ENCODE data around the gene TNFRSF13B.
"Not testable (repeated sequence)": the region's sequence is repeated elsewhere in the genome, so short reads cannot be mapped to it uniquely, and the experiment has no call there.

The TNFRSF13B gene

GRCh38 chr17:16986391-16986790 lies 14.5 kb upstream of the TNFRSF13B start:
- no peak for DNase-seq

- DNase-seq: no peak
These were observed 10.0 kb upstream of the TNFRSF13B start for GRCh38 chr17:16981928-16982327.

DNA sequence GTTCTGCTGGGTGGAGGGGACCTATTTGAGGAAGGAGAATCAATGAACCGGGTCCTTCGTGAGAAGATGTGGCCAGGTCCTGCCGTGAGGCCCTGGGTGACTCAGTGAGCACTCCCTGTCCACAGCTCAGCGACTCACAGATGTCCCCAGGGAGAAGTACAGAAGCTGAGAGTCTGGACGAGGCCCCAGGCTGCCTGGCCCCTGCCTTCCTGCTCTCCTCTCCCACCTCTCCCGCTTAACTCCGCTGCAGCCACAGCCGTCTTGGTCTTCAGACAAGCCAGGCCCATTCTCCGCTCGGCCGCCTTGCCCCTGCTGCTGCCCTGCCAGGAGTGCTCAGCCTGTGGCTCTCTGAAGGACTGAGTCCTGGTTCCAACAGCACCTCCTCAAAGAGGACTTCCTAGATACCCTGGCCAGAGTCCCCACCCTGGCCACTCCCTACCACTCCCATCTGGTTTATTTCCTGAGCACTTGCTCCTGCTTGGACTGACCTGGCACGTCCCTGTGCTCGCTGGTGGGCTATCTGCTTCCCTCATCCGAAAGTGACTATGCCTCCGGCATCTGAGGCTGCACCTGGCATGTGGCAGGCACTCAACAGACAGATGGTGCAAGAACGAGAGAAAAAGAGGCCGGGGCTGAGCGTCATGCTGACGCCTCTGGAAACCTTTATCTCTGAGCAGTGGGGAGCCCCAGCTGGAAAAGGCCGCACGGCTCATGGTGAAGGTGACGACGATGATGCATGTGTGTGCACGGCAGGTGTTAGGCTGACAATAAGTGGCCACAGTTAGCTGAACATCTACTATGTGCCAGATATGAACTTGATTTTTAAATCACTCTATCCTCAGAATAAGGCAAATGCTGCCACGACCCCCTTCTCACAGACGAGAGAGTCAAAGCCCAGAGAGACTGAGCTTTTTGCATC lies 9.2 kb upstream of the TNFRSF13B start:
- no peak for DNase-seq

- no peak for DNase-seq
These were observed 8.1 kb upstream of the TNFRSF13B start for GRCh38 chr17:16980061-16980460.

GRCh38 chr17:16979237-16979823 lies 7.4 kb upstream of the TNFRSF13B start:
- not testable (repeated sequence) for DNase-seq

DNA sequence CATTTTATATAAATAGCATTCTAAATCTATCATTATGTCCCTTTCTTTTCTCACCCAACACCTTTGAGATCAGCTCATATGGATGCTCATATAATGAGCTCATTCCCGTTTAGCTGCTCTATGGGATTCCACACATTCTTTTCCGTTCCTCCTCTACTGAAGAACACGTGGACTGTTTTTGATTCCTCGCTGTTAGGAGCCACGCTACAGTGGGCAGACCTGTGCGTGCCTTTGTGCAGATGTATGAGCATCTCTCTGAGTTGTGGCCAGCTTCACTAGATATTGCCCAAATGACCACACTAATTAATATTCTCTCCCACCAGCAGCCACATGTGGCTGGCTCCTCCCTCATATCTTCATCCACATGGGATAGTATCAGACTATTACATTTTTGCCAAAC lies 6.0 kb upstream of the TNFRSF13B start:
- DNase-seq: no peak

GRCh38 chr17:16976725-16977550 lies 5.0 kb upstream of the TNFRSF13B start:
- no peak for DNase-seq

GRCh38 chr17:16975744-16976625 lies 4.1 kb upstream of the TNFRSF13B start:
- no peak for DNase-seq

GRCh38 chr17:16975277-16975651 lies 3.3 kb upstream of the TNFRSF13B start:
- no peak for DNase-seq

DNA sequence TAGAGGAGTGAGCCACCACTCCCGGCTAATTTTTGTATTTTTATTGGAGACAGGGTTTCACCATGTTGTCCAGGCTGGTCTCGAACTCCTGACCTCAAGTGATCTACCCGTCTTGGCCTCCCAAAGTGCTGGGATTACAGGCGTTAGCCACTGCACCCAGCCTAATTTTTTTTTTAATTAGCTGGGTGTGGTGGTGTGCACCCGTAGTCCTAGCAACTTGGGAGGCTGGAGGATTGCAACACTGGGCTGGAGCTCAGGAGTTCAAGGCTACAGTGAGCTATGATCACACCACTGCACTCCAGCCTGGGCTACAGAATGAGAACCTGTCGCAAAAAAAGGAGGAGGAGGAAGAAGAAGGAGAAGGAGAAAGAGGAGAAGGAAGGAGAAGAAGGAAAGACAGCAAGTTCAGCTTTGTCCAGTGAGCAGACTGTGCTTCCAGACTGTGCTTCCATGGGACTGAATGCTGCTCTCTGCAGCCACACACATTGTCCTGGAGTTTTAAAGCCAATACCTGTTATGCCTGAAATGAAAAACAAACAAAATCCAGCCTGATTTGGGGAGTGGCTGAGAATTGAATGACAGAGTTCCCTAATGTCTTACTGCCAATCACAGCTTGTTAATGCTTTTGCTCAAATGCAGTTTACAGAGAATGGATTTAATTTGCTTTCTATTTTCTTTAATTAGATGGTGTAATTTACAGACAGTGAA lies 2.8 kb upstream of the TNFRSF13B start:
- no peak for DNase-seq

DNA sequence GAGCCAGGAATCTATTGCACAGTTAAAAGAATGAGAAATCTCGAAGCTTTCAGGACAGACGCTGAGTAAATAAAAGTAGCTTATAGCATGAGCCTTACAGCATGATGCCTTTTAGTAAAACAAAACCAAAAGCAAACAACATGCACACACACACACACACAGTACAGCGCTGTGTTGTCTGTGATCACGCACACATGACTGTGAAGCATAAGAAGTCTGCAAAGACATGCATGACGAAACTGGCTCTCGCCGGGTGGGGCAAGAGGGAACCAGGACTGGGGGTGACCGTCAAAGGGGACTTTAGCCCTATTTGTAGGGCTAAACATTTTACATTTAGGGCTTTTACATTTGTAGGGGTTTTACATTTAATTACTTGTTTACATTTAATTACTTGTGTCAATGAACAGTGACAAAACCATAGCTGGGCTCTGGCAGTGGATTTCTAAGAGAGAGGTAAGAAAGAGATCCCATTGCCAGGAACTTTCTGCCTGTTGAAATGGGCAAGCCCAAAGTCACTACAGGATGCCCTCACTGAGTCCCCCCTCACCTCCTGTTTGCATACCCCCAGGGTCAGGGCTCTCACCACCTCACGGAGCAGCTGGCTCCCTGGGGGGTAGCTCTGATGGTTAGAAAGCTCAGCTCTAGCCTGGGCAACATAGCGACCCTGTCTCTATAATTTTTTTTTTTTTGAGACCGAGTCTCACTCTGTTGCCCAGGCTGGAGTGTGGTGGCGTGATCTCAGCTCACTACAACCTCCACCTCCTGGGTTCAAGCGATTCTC lies 2.0 kb upstream of the TNFRSF13B start:
- DNase-seq: no peak

- DNase-seq: not testable (repeated sequence)
These were observed 1.1 kb upstream of the TNFRSF13B start for GRCh38 chr17:16973043-16973442.

GRCh38 chr17:16972346-16972745 lies 428 bp upstream of the TNFRSF13B start:
- DNase-seq: no peak

DNA sequence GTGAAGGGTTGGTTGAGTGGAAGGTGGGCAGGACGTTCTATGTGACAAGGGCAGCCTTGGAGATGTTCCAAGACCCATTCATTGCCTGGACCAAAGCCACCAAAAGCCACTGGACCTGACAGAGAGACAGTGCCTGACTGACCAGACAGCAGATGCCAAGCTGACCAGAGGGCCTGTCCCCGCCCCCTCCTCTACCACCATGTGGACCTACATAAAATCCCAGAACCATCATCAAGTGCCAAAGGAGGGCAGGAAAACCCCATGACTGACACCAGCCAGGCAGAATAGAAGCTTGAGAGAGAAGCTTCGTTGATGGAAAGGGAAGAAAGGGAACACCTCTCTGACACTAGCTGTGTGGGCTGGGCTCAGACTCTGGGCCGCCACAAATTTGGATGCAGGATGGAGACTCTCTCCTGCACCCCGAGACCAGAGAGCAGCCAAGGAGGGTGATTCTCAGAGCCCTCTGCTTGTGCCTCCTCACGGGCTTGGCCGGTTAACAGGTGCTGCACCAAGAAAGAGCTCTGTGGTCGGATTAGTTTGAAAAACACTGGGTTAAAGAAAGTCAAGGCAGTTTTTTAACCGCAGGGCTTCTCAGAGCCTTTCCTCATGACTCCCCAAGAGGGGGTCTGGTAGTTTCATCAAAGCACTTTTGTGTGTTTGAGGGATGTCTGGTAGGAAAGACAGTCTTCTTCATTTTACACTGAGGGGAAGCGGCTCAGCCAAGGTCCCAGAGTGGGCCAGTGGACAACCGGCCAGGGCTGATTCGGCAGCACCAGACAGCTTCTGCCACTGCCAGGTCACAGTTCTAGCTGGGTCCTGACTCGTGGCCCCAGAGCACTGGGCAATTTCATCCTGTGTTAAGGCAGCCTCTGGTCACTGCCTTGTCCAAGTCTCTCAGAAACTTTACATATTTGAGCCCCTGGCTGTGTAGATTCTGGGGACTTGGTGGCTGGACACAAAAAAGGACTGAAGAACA lies 1.7 kb downstream of the TNFRSF13B start:
- no peak for DNase-seq

- DNase-seq: no peak
These were observed 3.1 kb downstream of the TNFRSF13B start for GRCh38 chr17:16968786-16969185.

DNA sequence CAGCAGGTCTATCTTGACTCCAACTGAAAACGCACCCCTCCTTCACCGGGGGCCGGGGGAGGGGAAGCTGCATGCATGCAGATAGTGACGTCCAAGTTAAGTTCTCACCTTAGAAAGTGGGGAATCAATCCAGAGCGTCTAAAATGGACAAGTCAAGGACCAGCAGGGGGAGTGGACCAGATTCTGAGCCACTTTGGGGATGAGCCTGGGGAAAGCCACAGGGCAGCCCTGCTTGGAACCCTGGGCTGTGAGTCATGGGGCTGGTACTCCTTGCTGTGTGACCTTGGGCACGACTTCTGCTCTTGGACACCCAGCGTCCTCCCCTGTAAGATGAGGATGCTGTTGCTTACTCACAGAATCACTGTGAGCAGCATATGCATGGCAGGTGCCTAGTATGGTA lies 9.1 kb downstream of the TNFRSF13B start:
- no peak for DNase-seq

DNA sequence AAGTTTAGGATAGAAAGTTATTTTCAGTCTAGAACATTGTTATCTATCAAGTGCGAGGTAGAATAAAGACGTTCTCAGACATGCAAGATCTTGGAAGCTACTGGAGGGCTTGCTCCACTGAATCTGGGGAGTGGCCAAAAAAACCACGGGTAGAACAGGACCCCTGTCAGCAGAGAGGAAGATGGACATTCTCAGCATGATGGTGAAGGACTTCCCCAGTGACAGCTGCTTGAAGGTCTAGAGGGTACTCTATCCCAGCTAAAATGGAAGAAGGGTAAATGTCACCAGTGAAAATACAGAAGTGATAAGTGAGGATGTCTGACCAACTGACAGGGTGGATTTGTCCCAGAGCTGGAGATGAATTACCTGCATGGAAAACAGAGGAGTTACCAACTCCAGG lies 10.1 kb downstream of the TNFRSF13B start:
- DNase-seq: no peak

GRCh38 chr17:16961022-16961421 lies 10.9 kb downstream of the TNFRSF13B start:
- DNase-seq: not testable (repeated sequence)

- not testable (repeated sequence) for DNase-seq
These were observed 16.9 kb downstream of the TNFRSF13B start for GRCh38 chr17:16955011-16955410.

GRCh38 chr17:16954521-16954920 lies 17.4 kb downstream of the TNFRSF13B start:
- no peak for DNase-seq

Measured in hematopoietic multipotent progenitor cell treated with erythropoietin and hydrocortisone succinate and interleukin-3 and kit ligand, for 8 days (in vitro differentiated cells).